HPDE6-E6E7 (cell line): ENCODE data around the gene FGFR4.

Experiments
- DNase-seq: peaks from one replicate; pipeline ENCODE4 v3.0.0; 2011; ENCODE audit warnings: missing footprints; ENCODE audit errors: extremely low spot score

Gene FGFR4

DNA sequence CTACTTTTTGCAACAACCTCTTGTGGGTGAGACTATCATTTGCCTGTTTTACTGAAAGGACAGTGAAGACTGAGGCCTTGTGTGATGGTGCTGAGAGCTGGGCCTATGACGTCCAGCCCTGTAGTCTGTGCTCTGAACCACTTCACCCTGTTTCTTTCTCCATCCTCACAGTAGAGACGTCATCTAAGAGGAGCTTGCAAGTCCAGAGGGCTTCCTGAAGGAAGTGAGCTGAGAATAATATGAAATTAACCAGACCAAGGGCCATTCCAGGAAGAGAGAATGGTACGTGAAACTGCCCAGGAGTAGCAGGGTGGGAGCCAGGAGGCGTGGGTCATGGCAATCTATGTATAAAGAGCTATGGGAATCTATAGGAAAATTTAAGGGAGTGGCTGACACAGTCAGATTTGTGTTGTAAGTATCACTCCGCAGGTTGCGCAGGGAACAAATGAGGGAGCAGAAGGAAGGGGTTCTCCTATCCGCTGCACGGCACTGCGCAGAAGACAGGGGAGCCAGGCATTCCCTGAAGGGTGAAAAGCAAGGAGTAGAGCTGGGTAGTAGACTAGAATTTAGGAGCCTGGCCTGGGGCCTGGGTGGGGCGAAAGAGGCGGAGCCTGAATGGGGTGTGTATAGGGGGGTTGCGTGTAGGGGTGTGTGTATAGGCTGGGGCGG lies 596 bp upstream of the FGFR4 start:
- DNase-seq: no peak

DNA sequence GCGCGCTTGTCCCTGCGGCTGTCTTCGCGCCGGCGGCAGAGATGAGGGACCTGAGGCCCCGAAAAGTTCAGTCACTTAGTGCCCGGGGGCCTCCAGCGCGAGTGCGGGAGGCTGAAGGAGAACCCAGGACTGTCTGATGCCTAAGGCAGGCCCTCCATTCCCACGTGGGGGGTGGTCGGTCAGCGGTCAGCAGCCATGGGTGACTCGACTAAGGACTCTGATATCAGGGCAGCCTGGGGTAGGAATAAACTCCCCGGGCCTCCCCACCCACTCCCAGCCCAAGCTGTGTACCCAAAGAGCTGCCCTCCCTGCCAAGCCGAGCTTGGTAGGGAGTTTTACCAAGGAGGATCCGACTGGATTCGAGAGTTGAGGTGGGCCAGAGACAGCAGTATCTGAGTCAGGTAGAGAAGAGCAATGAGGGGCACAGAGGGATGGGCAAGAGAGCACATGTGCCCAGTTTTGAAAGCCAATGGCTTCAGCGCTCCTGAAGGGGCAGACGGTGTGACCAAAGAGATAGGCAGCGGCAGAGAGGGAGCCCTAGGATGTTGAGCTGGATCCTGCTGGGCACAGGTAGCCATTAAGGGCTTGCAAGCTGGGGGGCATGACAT lies 787 bp downstream of the FGFR4 start:
- no peak for DNase-seq

GRCh38 chr5:177089127-177089526 lies 2.4 kb downstream of the FGFR4 start:
- DNase-seq: no peak

DNA sequence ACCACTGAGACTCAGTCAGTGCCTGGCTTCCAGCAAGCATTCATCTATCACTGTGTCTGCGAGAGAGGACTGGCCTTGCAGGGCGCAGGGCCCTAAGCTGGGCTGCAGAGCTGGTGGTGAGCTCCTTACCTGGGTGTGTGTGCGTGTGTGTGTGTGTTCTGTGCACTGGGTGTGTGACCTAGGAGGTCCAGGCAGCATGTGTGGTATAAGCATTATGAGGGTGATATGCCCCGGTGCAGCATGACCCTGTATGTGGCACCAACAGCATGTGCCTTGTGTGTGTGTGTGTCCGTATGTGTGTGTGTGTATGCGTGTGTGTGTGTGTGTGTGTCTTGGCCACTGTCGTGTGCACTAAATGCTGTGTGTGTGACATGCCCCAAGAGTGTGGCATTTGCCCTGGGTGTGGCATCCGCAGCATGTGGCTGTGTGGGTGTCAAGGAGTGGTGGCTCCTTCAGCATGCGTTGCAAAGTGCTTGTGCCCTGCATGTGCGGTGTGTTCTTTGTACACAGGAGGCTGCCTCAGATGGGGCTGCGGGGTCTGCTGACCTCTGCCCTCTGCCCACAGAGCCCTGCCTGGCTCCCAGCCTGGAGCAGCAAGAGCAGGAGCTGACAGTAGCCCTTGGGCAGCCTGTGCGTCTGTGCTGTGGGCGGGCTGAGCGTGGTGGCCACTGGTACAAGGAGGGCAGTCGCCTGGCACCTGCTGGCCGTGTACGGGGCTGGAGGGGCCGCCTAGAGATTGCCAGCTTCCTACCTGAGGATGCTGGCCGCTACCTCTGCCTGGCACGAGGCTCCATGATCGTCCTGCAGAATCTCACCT lies 3.3 kb downstream of the FGFR4 start:
- no peak for DNase-seq

DNA sequence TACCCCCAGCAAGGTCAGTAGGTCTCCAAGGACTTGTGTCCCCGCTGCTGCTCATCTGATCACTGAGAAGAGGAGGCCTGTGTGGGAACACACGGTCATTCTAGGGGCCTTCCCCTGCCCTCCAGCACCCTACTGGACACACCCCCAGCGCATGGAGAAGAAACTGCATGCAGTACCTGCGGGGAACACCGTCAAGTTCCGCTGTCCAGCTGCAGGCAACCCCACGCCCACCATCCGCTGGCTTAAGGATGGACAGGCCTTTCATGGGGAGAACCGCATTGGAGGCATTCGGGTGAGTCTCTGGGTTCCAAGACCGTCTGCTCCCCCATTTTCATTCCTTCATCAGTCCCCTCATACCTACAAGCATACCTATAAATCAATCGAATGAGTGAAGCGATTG lies 4.1 kb downstream of the FGFR4 start:
- no peak for DNase-seq

GRCh38 chr5:177091232-177091631 lies 4.5 kb downstream of the FGFR4 start:
- DNase-seq: no peak

- no peak for DNase-seq
These were observed 5.7 kb downstream of the FGFR4 start for GRCh38 chr5:177092178-177093081.

GRCh38 chr5:177093082-177093712 lies 6.5 kb downstream of the FGFR4 start:
- DNase-seq: no peak

DNA sequence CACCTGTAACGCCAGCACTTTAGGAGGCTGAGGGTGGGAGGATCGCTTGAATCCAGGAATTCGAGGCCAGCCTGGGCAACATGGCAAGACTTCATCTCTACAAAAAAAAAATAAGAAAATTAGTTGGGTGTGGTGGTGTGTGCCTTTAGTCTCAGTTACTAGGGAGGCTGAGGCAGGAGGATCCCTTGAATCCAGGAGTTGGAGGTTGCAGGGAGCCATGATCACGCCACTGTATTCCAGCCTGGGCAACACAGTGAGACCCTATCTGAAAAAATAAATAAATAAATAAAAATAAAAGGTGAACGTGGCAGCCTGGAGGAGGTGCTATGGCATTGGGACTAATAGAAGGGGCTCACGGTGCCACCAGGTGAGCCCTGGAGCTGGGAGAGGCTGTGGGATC lies 7.1 kb downstream of the FGFR4 start:
- DNase-seq: no peak

- no peak for DNase-seq
These were observed 7.7 kb downstream of the FGFR4 start for GRCh38 chr5:177094224-177095087.

DNA sequence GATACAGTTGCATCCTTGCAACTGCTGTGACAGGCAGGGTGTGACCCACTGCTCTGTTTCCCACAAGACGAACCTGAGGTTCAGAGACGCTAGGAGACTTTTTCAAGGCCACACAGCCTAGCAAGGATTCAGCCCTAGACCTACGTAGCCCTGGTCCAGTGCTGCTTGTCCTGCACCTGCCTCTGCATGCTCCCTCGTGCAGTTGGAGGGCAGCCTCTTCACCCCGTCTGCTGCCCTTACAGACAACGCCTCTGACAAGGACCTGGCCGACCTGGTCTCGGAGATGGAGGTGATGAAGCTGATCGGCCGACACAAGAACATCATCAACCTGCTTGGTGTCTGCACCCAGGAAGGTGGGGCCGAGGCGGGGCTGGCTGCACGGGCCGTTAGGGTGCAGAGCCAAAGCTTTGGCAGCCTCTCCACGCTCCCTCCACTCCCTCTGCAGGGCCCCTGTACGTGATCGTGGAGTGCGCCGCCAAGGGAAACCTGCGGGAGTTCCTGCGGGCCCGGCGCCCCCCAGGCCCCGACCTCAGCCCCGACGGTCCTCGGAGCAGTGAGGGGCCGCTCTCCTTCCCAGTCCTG lies 8.5 kb downstream of the FGFR4 start:
- no peak for DNase-seq

GRCh38 chr5:177096162-177097015 lies 9.7 kb downstream of the FGFR4 start:
- no peak for DNase-seq

DNA sequence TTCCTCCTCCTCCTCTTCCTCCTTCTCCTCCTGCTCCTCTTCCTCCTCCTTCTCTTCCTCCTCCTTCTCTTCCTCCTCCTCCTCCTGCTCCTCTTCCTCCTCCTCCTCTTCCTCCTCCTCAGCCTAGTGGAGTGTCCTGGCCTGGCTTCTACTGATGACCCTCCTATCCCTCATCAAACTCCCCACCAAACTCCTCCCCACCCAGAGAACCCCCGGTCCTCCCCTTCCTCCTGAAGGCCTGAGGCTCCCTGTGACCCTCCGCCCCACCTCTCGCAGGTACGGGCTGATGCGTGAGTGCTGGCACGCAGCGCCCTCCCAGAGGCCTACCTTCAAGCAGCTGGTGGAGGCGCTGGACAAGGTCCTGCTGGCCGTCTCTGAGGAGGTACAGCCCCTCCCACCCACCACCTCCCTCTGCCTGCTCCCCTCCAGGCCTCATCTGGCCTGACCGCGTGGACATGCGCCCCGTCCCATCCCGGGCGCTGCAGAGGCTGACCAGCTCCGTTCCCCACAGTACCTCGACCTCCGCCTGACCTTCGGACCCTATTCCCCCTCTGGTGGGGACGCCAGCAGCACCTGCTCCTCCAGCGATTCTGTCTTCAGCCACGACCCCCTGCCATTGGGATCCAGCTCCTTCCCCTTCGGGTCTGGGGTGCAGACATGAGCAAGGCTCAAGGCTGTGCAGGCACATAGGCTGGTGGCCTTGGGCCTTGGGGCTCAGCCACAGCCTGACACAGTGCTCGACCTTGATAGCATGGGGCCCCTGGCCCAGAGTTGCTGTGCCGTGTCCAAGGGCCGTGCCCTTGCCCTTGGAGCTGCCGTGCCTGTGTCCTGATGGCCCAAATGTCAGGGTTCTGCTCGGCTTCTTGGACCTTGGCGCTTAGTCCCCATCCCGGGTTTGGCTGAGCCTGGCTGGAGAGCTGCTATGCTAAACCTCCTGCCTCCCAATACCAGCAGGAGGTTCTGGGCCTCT lies 10.6 kb downstream of the FGFR4 start:
- no peak for DNase-seq

- no peak for DNase-seq
These were observed 11.4 kb downstream of the FGFR4 start for GRCh38 chr5:177098120-177098469.

GRCh38 chr5:177098470-177099141 lies 11.9 kb downstream of the FGFR4 start:
- DNase-seq: no peak

DNA sequence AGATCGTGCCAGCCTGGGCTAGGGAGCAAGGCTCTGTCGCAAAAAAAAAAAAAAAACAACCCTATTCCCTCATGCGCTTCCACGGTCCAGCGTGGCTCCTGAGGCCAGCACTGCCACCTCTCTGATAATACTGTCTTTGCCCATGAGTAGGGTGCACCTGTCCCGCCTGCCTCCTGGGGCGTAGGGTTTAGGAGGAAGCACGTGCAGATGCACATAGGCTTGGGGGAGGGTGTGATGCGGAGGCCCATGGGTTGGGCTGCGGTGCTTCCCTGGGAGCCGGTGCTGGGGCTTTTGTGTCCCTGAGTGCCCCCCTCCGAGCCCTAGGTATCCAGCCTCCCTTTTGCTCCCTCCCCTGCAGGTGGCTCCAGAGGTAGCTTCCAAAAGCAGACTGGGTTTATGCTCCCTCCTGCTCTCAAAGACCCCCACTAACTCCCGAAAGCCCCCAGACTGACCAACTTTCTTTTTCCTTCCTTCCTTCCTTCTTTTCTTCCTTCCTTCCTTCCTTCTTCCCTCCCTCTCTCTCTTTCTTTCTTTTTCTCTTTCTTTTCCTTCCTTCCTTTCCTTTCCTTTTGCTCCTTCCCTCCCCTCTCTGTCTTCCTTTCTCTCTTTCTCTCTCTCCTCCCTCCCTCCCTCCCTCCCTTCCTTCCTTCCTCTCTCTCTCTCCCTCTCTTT lies 12.8 kb downstream of the FGFR4 start:
- no peak for DNase-seq

DNA sequence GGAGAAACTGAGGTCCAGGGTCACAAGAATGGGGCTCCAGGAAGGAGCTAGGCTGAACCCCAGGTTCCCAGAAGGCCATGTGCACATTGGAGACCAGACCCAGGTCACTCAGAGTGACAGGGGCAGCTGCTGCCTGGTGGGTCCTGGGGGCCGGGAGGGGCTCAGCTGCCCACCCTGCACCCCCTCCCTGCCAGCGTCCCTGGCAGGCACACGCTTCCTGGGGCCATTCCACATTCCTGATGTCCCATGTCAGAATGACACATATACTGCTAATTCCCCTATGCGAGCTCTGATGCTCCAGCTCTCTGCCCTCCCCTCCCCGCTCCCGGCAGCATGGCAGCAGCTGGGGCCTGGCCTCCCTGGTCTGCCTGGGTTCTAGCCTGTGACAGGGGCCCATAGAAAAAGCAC lies 14.0 kb downstream of the FGFR4 start:
- no peak for DNase-seq
